Head of caudate nucleus (tissue), 42 donors: Measurements from ENCODE around the gene RNF187.

Experiments
- DNase-seq, 42 donors: peaks; one replicate each; pipeline versions ENCODE4 v3.0.0 to v3.0.0-alpha.2; 2020 to 2021; ENCODE audit warnings: mixed read lengths in 7 of 42
- intact Hi-C: fragments of 100-400 bp; cut with DNase I; formaldehyde crosslinking; loops from one replicate; pipeline ENCODE4 v1.15.0; 2022

RNF187 gene

GRCh38 chr1:228530086-228530758, 43.0 kb downstream of the RNF187 start:
- no peak for DNase-seq
- intact Hi-C loops: no loop called here

DNA sequence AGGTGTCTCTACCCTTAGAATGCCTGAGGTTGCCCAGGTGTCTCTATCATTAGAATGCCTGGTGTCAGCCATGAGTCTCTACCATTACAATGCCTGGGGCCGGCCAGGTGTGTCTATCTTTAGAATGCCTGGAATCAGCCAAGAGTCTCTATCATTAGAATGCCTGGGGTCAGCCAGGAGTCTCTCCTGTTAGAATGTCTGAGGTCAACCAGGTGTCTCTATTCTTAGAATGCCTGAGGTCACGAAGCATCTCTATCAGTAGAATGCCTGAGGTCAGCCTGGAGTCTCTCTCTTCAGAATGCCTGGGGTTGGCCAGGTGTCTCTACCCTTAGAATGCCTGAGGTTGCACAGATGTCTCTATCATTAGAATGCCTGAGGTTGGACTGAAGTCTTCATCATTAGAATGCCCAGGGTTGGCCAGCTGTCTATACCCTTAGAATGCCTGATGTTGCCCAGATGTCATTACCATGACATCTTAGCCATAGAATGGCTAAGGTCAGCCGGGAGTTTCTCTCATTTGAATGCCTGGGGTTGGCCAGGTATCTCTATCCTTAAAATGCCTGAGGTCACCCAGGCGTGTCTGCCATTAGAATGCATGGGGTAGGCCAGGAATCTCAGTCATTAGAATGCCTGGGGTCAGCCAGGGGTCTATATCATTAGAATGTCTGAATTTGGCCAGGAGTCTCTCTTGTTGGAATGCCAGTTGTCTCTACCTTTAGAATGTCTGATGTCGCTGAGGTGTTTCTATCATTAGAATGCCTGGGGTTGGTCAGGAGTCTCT, 44.0 kb downstream of the RNF187 start:
- intact Hi-C loops: no loop called here
- DNase-seq: no peak

- intact Hi-C loops: no loop called here
- DNase-seq: no peak
Measured at GRCh38 chr1:228538831-228539230, 51.6 kb downstream of the RNF187 start.

- DNase-seq: no peak
- intact Hi-C loops: no loop called here
Measured at GRCh38 chr1:228540161-228540917, 53.2 kb downstream of the RNF187 start.

- intact Hi-C loops: no loop called here
- no peak for DNase-seq
Measured at GRCh38 chr1:228541725-228542124, 54.5 kb downstream of the RNF187 start.

GRCh38 chr1:228542376-228542775, 55.2 kb downstream of the RNF187 start:
- DNase-seq: no peak
- intact Hi-C loops: no loop called here

GRCh38 chr1:228542981-228543380, 55.8 kb downstream of the RNF187 start:
- no peak for DNase-seq
- intact Hi-C loops: no loop called here

DNA sequence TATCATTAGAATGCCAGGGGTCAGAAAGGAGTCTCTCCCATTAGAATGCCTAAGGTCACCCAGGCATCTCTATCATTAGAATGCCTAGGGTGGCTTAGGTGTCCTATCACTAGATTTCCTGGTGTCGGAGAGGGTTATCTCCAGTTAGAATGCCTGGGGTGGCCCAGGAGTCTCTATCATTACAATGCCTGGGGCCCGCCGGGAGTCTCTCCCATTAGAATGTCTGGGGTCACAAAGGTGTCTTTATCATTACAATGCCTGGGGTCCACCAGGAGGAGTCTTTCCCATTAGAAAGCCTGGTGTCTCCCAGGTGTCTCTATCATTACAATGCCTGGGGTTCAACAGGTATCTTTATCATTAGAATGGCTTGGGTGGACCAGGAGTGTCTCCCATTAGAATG, 56.2 kb downstream of the RNF187 start:
- DNase-seq: no peak
- intact Hi-C loops: no loop called here

DNA sequence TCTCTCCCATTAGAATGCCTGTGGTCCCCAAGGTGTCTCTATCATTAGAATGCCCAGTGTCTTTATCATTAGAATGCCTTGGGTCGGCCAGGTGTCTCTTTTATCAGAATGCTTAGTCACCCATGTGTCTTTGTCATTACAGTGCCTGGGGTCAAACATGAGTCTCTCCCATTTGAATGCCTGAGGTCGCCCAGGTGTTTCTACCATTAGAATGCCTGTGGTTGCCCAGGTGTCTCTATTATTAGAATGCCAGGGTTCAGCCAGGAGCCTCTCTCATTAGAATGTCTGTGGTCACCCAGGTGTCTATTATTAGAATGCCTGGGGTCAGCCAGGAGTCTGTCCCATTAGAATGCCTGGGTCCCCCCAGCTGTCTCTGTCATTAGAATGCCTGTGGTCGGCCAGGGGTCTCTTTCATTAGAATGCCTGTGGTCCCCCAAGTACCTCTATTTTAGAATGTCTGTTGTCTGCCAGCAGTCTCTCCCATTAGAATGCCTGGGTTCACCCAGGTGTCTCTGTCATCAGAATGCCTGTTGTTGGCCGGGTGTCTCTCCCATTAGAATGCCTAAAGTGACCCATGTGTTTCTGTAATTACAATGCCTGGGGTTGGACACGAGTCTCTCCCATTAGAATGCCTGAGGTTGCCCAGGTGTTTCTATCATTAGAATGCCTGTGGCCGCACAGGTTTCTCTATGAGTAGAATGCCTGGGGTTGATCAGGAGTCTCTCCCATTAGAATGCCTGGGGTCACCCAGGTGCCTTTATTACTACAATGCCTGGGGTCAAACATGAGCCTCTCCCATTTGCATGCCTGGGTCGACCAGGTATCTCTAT, 57.1 kb downstream of the RNF187 start:
- no peak for DNase-seq
- intact Hi-C loops: no loop called here

- intact Hi-C loops: no loop called here
- DNase-seq: no peak
Measured at GRCh38 chr1:228544921-228545591, 57.9 kb downstream of the RNF187 start.
